ENCODE measurements around the gene CERCAM.
"Not testable (repeated sequence)": the region's sequence is repeated elsewhere in the genome, so short reads cannot be mapped to it uniquely, and the experiment has no call there.

Gene CERCAM

GRCh38 chr9:128420060-128420650, 502 bp upstream of the CERCAM start:
- peak; percentile 38 to 53 (median 48) for DNase-seq

GRCh38 chr9:128421482-128421996, 882 bp downstream of the CERCAM start:
- peak in 1 of 5 experiments; percentile 48 for DNase-seq

GRCh38 chr9:128422022-128422782, 1.5 kb downstream of the CERCAM start:
- DNase-seq, result not testable (repeated sequence)

GRCh38 chr9:128422783-128423150, 2.1 kb downstream of the CERCAM start:
- no peak for DNase-seq

- not testable (repeated sequence) for DNase-seq
These were observed 2.7 kb downstream of the CERCAM start for GRCh38 chr9:128423356-128423755.

GRCh38 chr9:128424268-128424780, 3.7 kb downstream of the CERCAM start:
- DNase-seq, result no peak

GRCh38 chr9:128428644-128429512, 8.2 kb downstream of the CERCAM start:
- no peak for DNase-seq

- DNase-seq, result no peak
These were observed 8.9 kb downstream of the CERCAM start for GRCh38 chr9:128429513-128430086.

- no peak for DNase-seq
These were observed 10.6 kb downstream of the CERCAM start for GRCh38 chr9:128431207-128431606.

- DNase-seq, result no peak
These were observed 13.7 kb downstream of the CERCAM start for GRCh38 chr9:128434340-128434739.

- no peak for DNase-seq
These were observed 15.0 kb downstream of the CERCAM start for GRCh38 chr9:128435611-128436010.

GRCh38 chr9:128438343-128439109, 17.9 kb downstream of the CERCAM start:
- DNase-seq, result peak; percentile 50 to 77 (median 68)

- DNase-seq, result peak in 1 of 5 experiments; percentile 27
These were observed 18.6 kb downstream of the CERCAM start for GRCh38 chr9:128439273-128439672.

- DNase-seq, result no peak
These were observed 21.5 kb downstream of the CERCAM start for GRCh38 chr9:128442150-128442549.

GRCh38 chr9:128446505-128446904, 25.8 kb downstream of the CERCAM start:
- not testable (repeated sequence) for DNase-seq

- DNase-seq, result no peak
These were observed 28.1 kb downstream of the CERCAM start for GRCh38 chr9:128448746-128449145.

GRCh38 chr9:128454991-128455390, 34.3 kb downstream of the CERCAM start:
- no peak for DNase-seq

- DNase-seq, result peak; percentile 96 to 99 (median 98)
These were observed 35.4 kb downstream of the CERCAM start, which contains the start of gene ODF2 for GRCh38 chr9:128455849-128456612. Gene ODF2, plus strand, starts transcription at chr9:128456006. Its CDS starts 86 bp downstream, at chr9:128456092.

- DNase-seq, result peak; percentile 32 to 79 (median 54)
These were observed 36.0 kb downstream of the CERCAM start for GRCh38 chr9:128456613-128457061.

- no peak for DNase-seq
These were observed 36.5 kb downstream of the CERCAM start for GRCh38 chr9:128457207-128457606.

- DNase-seq, result no peak
These were observed 38.4 kb downstream of the CERCAM start for GRCh38 chr9:128459011-128459410.
